B cell (primary cell): ENCODE data around the gene ATP9B. TPM values are rescaled to one million over a fixed set of nuclear protein-coding genes. Genes with fewer than 3 reads are reported as not detected.

Experiments used
- ATAC-seq: fragments of 200-7000 bp; cut with Tn5 transposase; one replicate; pipeline ENCODE4 v1.10.0; 2021; ENCODE audit warnings: low read depth, mild to moderate bottlenecking, moderate number of reproducible peaks, moderate library complexity
- CTCF ChIA-PET: fragments of 350-600 bp; sonication (Branson Sonifier 250); formaldehyde crosslinking; loops from one replicate; lab custom pipeline; 2021; ENCODE audit warnings: antibody characterized with exemption, inconsistent platforms; lab: Charles Lee
- POLR2A ChIA-PET: fragments of 350-600 bp; sonication (Branson Sonifier 250); formaldehyde crosslinking; loops from one replicate; lab custom pipeline; 2021; ENCODE audit warnings: antibody characterized with exemption; lab: Charles Lee
- DNase-seq: peaks from one replicate; pipeline ENCODE4 v3.0.0; 2013
- H2AFZ ChIP-seq: 2 replicates; pipeline ENCODE4 v1.6.1; 2012; ENCODE audit warnings: mild to moderate bottlenecking, low read depth, low read length; ENCODE audit not compliant: insufficient read depth, poor library complexity, severe bottlenecking
- H3K27ac ChIP-seq, 2 donors: 1 replicate in 1 of 2; 2 replicates in 1 of 2; pipeline ENCODE4 v1.5.1; 2012 to 2013; ENCODE audit warnings: low read length in 2 of 2, mild to moderate bottlenecking in 2 of 2, moderate library complexity in 1 of 2
- H3K27me3 ChIP-seq, 4 experiments: fragments of 200-600 bp in 1 of 4; sonication (generic) in 1 of 4; replicated peaks in 1 of 4; 1 replicate in 2 of 4; 2 replicates in 2 of 4; pipeline versions ENCODE4 v1.6.1 to v1.7.0; 2013 to 2016; ENCODE audit warnings: low read length in 3 of 4, mild to moderate bottlenecking in 2 of 4, mixed read lengths in 1 of 4, moderate library complexity in 1 of 4; ENCODE audit not compliant: insufficient read depth in 4 of 4, control insufficient read depth in 3 of 4; ENCODE audit errors: control extremely low read depth in 1 of 4
- H3K36me3 ChIP-seq, 2 experiments: replicated peaks in 1 of 2; 1 replicate in 1 of 2; 2 replicates in 1 of 2; pipeline versions ENCODE4 v1.6.1 to v1.7.1; 2013; ENCODE audit warnings: low read length in 1 of 2; ENCODE audit not compliant: insufficient read depth in 2 of 2, control insufficient read depth in 1 of 2; ENCODE audit errors: control extremely low read depth in 1 of 2, extremely low read depth in 1 of 2
- H3K4me1 ChIP-seq, 2 donors: fragments of 200-600 bp in 1 of 2; sonication (generic) in 1 of 2; 1 replicate in 1 of 2; 2 replicates in 1 of 2; pipeline versions ENCODE4 v1.5.1 to v1.6.1; 2013 to 2017; ENCODE audit warnings: low read length in 2 of 2; ENCODE audit not compliant: control insufficient read depth in 2 of 2, insufficient read depth in 2 of 2
- H3K4me2 ChIP-seq: replicated peaks from 2 replicates; pipeline ENCODE3; 2012; ENCODE audit warnings: mild to moderate bottlenecking, low read depth, low read length; ENCODE audit not compliant: poor library complexity, severe bottlenecking
- H3K4me3 ChIP-seq, 5 experiments: fragments of 200-600 bp in 1 of 5; sonication (generic) in 1 of 5; 1 replicate in 3 of 5; 2 replicates in 2 of 5; pipeline versions ENCODE4 v1.5.1 to v1.7.0; 2011 to 2016; ENCODE audit warnings: low read length in 4 of 5, mild to moderate bottlenecking in 4 of 5, low read depth in 2 of 5, control low read depth in 1 of 5, moderate library complexity in 1 of 5; ENCODE audit not compliant: insufficient read depth in 1 of 5; ENCODE audit errors: control extremely low read depth in 1 of 5, extremely low read depth in 1 of 5
- H3K79me2 ChIP-seq: fragments of 200-600 bp; sonication (generic); one replicate; pipeline ENCODE4 v1.6.0; 2016; ENCODE audit warnings: low read length; ENCODE audit not compliant: control insufficient read depth, insufficient read depth
- H3K9ac ChIP-seq: fragments of 200-600 bp; sonication (generic); 2 replicates; pipeline ENCODE4 v1.6.1; 2017; ENCODE audit warnings: mild to moderate bottlenecking, low read length, moderate library complexity
- H3K9me3 ChIP-seq, 3 donors: one replicate each; pipeline versions ENCODE4 v1.6.1 to v1.7.1; 2013; ENCODE audit warnings: low read length in 2 of 3; ENCODE audit not compliant: control insufficient read depth in 2 of 3, insufficient read depth in 1 of 3; ENCODE audit errors: control extremely low read depth in 1 of 3
- H4K20me1 ChIP-seq: 2 replicates; pipeline ENCODE4 v1.6.0; 2012; ENCODE audit warnings: mild to moderate bottlenecking, low read length; ENCODE audit not compliant: insufficient read depth, control insufficient read depth, poor library complexity, severe bottlenecking
- H3K27ac Mint-ChIP-seq: one replicate; pipeline ENCODE4 v1.8.0; 2021; ENCODE audit warnings: mixed read lengths
- H3K27me3 Mint-ChIP-seq: one replicate; pipeline ENCODE4 v1.8.0; 2021; ENCODE audit warnings: mixed read lengths
- H3K4me1 Mint-ChIP-seq: one replicate; pipeline ENCODE4 v1.8.0; 2021; ENCODE audit warnings: mixed read lengths
- H3K4me3 Mint-ChIP-seq: one replicate; pipeline ENCODE4 v1.8.0; 2021; ENCODE audit warnings: mixed read lengths
- H3K9me3 Mint-ChIP-seq: one replicate; pipeline ENCODE4 v1.8.0; 2022; ENCODE audit warnings: mixed read lengths; ENCODE audit not compliant: insufficient read depth
- CTCF ChIP-seq: fragments of 200-600 bp; IDR thresholded peaks from one replicate; pipeline ENCODE4 v1.8.0; 2022; ENCODE audit warnings: antibody characterized with exemption, mild to moderate bottlenecking
- EZH2 ChIP-seq: IDR thresholded peaks from 2 replicates; pipeline ENCODE4 v1.6.1; 2012; ENCODE audit warnings: borderline replicate concordance, low read depth, mild to moderate bottlenecking, moderate library complexity, low read length; ENCODE audit not compliant: insufficient read depth, poor library complexity, severe bottlenecking
- WGBS: methylation state at CpG from one replicate; pipeline ENCODE4 v1.1.5; 2013; ENCODE audit warnings: missing lambda C conversion rate; ENCODE audit not compliant: insufficient coverage; 5-methylcytosine and 5-hydroxymethylcytosine counted together
- intact Hi-C: fragments of 100-400 bp; cut with micrococcal nuclease; formaldehyde crosslinking; loops from one replicate; pipeline ENCODE4 v1.10.0; 2022
- polyA plus RNA-seq: library from polyadenylated mRNA; depleted of rRNA; stranded (reverse); fragments of >200 nt; gene quantifications from 2 replicates; pipeline ENCODE4 v1.2.3, GENCODE V29; 2012
- total RNA-seq, 2 donors: library from RNA; stranded (reverse); fragments of 120-200 nt in 1 of 2; gene quantifications; 1 replicate in 1 of 2; 2 replicates in 1 of 2; pipeline versions ENCODE4 v1.2.3 to v1.2.4, GENCODE V29; 2013 to 2022

ATP9B gene
- total and polyA plus RNA-seq, 2 donors (not counting 1 experiment from before 2014, with no cell fraction given): 34.3 to 71.7 TPM

- WGBS: no CpG with 5 or more reads among the region's 3 CpGs
- DNase-seq (no peak), ATAC-seq (no peak)
- H3K9me3 Mint-ChIP-seq: peaks cover 6% of the 10 kb centered on the region
- H3K79me2 ChIP-seq: peaks cover 78% of the 10 kb centered on the region
- TF ChIP-seq EZH2 (no peak), CTCF (no peak)
- intact Hi-C loops: no loop called here
- H3K27me3 Mint-ChIP-seq: no peaks in the 10 kb centered on the region
- H3K4me3 ChIP-seq: no peak overlapping the region
- H3K27me3 ChIP-seq: no peaks in the 10 kb centered on the region
- H3K9ac ChIP-seq: no peak overlapping the region
- ChIA-PET POLR2A (no interaction called here), CTCF (no interaction called here)
- peaks cover 2 to 4% of the 10 kb centered on the region in 2 experiments for H3K36me3 ChIP-seq
- peaks cover 0 to 5% (median 4%) of the 10 kb centered on the region in 3 donors for H3K9me3 ChIP-seq
- H3K27ac Mint-ChIP-seq: no peak overlapping the region
- H3K4me1 Mint-ChIP-seq: peaks cover 28% of the 10 kb centered on the region
- peaks cover 2 to 15% of the 10 kb centered on the region in 2 donors for H3K4me1 ChIP-seq
- no peak overlapping the region for H2AFZ ChIP-seq
- no peak overlapping the region for H3K4me3 Mint-ChIP-seq
- H3K4me2 ChIP-seq: no peak overlapping the region
- peaks cover 47% of the 10 kb centered on the region for H4K20me1 ChIP-seq
- H3K27ac ChIP-seq: no peak overlapping the region
Observed at GRCh38 chr18:79092874-79093273, 23.7 kb downstream of the ATP9B start.

GRCh38 chr18:79093986-79094385, 24.8 kb downstream of the ATP9B start:
- ChIA-PET POLR2A (no interaction called here), CTCF (no interaction called here)
- H3K4me2 ChIP-seq: no peak overlapping the region
- 85% methylated on average over 2 of the region's 3 CpGs for WGBS
- no peak overlapping the region for H3K4me3 ChIP-seq
- H3K4me1 Mint-ChIP-seq: peaks cover 28% of the 10 kb centered on the region
- no peak overlapping the region for H3K4me3 Mint-ChIP-seq
- no peak overlapping the region for H3K27ac ChIP-seq
- intact Hi-C loops: no loop called here
- peaks cover 71% of the 10 kb centered on the region for H3K79me2 ChIP-seq
- no peak overlapping the region for H3K9ac ChIP-seq
- peaks cover 4 to 5% (median 4%) of the 10 kb centered on the region in 3 donors for H3K9me3 ChIP-seq
- no peak overlapping the region for H2AFZ ChIP-seq
- peaks cover 2 to 15% of the 10 kb centered on the region in 2 donors for H3K4me1 ChIP-seq
- TF ChIP-seq EZH2 (no peak), CTCF (no peak)
- peaks cover 2 to 4% of the 10 kb centered on the region in 2 experiments for H3K36me3 ChIP-seq
- no peaks in the 10 kb centered on the region for H3K27me3 ChIP-seq
- DNase-seq (no peak), ATAC-seq (no peak)
- H3K9me3 Mint-ChIP-seq: peaks cover 6% of the 10 kb centered on the region
- no peak overlapping the region for H3K27ac Mint-ChIP-seq
- H4K20me1 ChIP-seq: peaks cover 43% of the 10 kb centered on the region
- H3K27me3 Mint-ChIP-seq: no peaks in the 10 kb centered on the region
